ENCODE data around the gene FAM131B.

Gene FAM131B

GRCh38 chr7:143395187-143396149 lies 33.0 kb upstream of the FAM131B start:
- TF ChIP-seq CTCF (IDR thresholded peaks at IDR 0.05; ENCODE audit: low read depth, low read length, poor library complexity, severe bottlenecking) (no peak), EZH2phosphoT487 (IDR thresholded peaks at IDR 0.05; ENCODE audit: borderline replicate concordance, low read length) (no peak)
- H4K20me1 ChIP-seq (ENCODE audit: control insufficient read depth, insufficient read depth, low read depth, low read length): no peaks in the 10 kb centered on the region
- H3K79me2 ChIP-seq (ENCODE audit: control insufficient read depth, low read length): no peaks in the 10 kb centered on the region
- H3F3A ChIP-seq (ENCODE audit: control insufficient read depth, insufficient read depth): no peaks in the 10 kb centered on the region
- no peaks in the 10 kb centered on the region for H3K4me1 ChIP-seq (ENCODE audit: control insufficient read depth, low read length)
- no peak overlapping the region for H3K4me3 ChIP-seq (ENCODE audit: low read length)
- no peak overlapping the region for H3K4me2 ChIP-seq (ENCODE audit: low read length)
- no peaks in the 10 kb centered on the region for H3K27me3 ChIP-seq (ENCODE audit: control insufficient read depth, low read length)
- no peak overlapping the region for H3K27ac ChIP-seq (ENCODE audit: low read depth, low read length)
- H3K9me2 ChIP-seq (replicated peaks; ENCODE audit: control insufficient read depth, low read length): no peaks in the 10 kb centered on the region
- H3K36me3 ChIP-seq (ENCODE audit: control insufficient read depth, low read length): no peaks in the 10 kb centered on the region
- H3K9me3 ChIP-seq (ENCODE audit: control insufficient read depth, insufficient read depth, low read length): no peaks in the 10 kb centered on the region

GRCh38 chr7:143394777-143395176 lies 32.3 kb upstream of the FAM131B start:
- Histone ChIP-seq H3K9me3 (ENCODE audit: control insufficient read depth, insufficient read depth, low read length) (no peaks in the 10 kb centered on the region), H3K79me2 (ENCODE audit: control insufficient read depth, low read length) (no peaks in the 10 kb centered on the region), H3K27me3 (ENCODE audit: control insufficient read depth, low read length) (no peaks in the 10 kb centered on the region), H3K4me2 (ENCODE audit: low read length) (no peak overlapping the region), H3K27ac (ENCODE audit: low read depth, low read length) (no peak overlapping the region), H3K9me2 (replicated peaks; ENCODE audit: control insufficient read depth, low read length) (no peaks in the 10 kb centered on the region), H4K20me1 (ENCODE audit: control insufficient read depth, insufficient read depth, low read depth, low read length) (no peaks in the 10 kb centered on the region), H3K4me1 (ENCODE audit: control insufficient read depth, low read length) (no peaks in the 10 kb centered on the region), H3K4me3 (ENCODE audit: low read length) (no peak overlapping the region), H3K36me3 (ENCODE audit: control insufficient read depth, low read length) (no peaks in the 10 kb centered on the region), H3F3A (ENCODE audit: control insufficient read depth, insufficient read depth) (no peaks in the 10 kb centered on the region)
- TF ChIP-seq CTCF (IDR thresholded peaks at IDR 0.05; ENCODE audit: low read depth, low read length, poor library complexity, severe bottlenecking): no peak
- no peak for TF ChIP-seq EZH2phosphoT487 (IDR thresholded peaks at IDR 0.05; ENCODE audit: borderline replicate concordance, low read length)

- TF ChIP-seq EZH2phosphoT487 (IDR thresholded peaks at IDR 0.05; ENCODE audit: borderline replicate concordance, low read length) (no peak), CTCF (IDR thresholded peaks at IDR 0.05; ENCODE audit: low read depth, low read length, poor library complexity, severe bottlenecking) (no peak)
- Histone ChIP-seq H3K9me2 (replicated peaks; ENCODE audit: control insufficient read depth, low read length) (no peaks in the 10 kb centered on the region), H3K79me2 (ENCODE audit: control insufficient read depth, low read length) (no peaks in the 10 kb centered on the region), H3K27ac (ENCODE audit: low read depth, low read length) (no peak overlapping the region), H3K4me2 (ENCODE audit: low read length) (no peak overlapping the region), H3K4me3 (ENCODE audit: low read length) (no peak overlapping the region), H3K36me3 (ENCODE audit: control insufficient read depth, low read length) (no peaks in the 10 kb centered on the region), H4K20me1 (ENCODE audit: control insufficient read depth, insufficient read depth, low read depth, low read length) (no peaks in the 10 kb centered on the region), H3K27me3 (ENCODE audit: control insufficient read depth, low read length) (no peaks in the 10 kb centered on the region), H3F3A (ENCODE audit: control insufficient read depth, insufficient read depth) (no peaks in the 10 kb centered on the region), H3K9me3 (ENCODE audit: control insufficient read depth, insufficient read depth, low read length) (no peaks in the 10 kb centered on the region), H3K4me1 (ENCODE audit: control insufficient read depth, low read length) (no peaks in the 10 kb centered on the region)
These were observed 31.6 kb upstream of the FAM131B start for GRCh38 chr7:143394068-143394467.

Data from DOHH2 (cell line).